Heart left ventricle (tissue), 16 donors: Measurements from ENCODE around the gene INHBE. TPM values are rescaled to one million over a fixed set of nuclear protein-coding genes. Genes with fewer than 3 reads are reported as not detected.
"Not testable (repeated sequence)": the region's sequence is repeated elsewhere in the genome, so short reads cannot be mapped to it uniquely, and the experiment has no call there.

Source experiments
- ATAC-seq, 4 donors: fragments of 200-7000 bp; cut with Tn5 transposase; one replicate each; pipeline ENCODE4 v1.9.1; 2020 to 2022; ENCODE audit warnings: moderate library complexity in 4 of 4, mild to moderate bottlenecking in 3 of 4, moderate number of reproducible peaks in 1 of 4
- DNase-seq, 5 donors: peaks; one replicate each; pipeline ENCODE4 v3.0.0-alpha.2; 2020
- H3K27ac ChIP-seq, 12 donors: fragments of 200-600 bp; sonication (generic) in 4 of 12; one replicate each; pipeline versions ENCODE4 v1.5.0 to v1.8.0; 2016 to 2022; ENCODE audit warnings: mild to moderate bottlenecking in 2 of 12
- H3K27me3 ChIP-seq, 9 donors: fragments of 200-600 bp; sonication (generic) in 2 of 9; one replicate each; pipeline versions ENCODE4 v1.5.1 to v1.8.0; 2016 to 2022; ENCODE audit warnings: mild to moderate bottlenecking in 3 of 9
- H3K36me3 ChIP-seq, 9 donors: fragments of 200-600 bp; sonication (generic) in 2 of 9; one replicate each; pipeline versions ENCODE4 v1.5.0 to v1.8.0; 2018 to 2022; ENCODE audit warnings: mild to moderate bottlenecking in 2 of 9
- H3K4me1 ChIP-seq, 12 donors: fragments of 200-600 bp; sonication (generic) in 4 of 12; one replicate each; pipeline versions ENCODE4 v1.5.0 to v1.8.0; 2016 to 2022; ENCODE audit warnings: mild to moderate bottlenecking in 3 of 12
- H3K4me3 ChIP-seq, 12 donors: fragments of 200-600 bp; sonication (generic) in 4 of 12; one replicate each; pipeline versions ENCODE4 v1.5.0 to v1.8.0; 2017 to 2022; ENCODE audit warnings: mild to moderate bottlenecking in 9 of 12, moderate library complexity in 4 of 12
- H3K9me3 ChIP-seq, 12 donors: fragments of 200-600 bp; sonication (generic) in 4 of 12; one replicate each; pipeline versions ENCODE4 v1.5.0 to v1.8.0; 2016 to 2022; ENCODE audit warnings: mild to moderate bottlenecking in 1 of 12
- POLR2A ChIP-seq, 2 donors: fragments of 450-650 bp; IDR thresholded peaks; one replicate each; pipeline ENCODE4 v1.6.1; 2017; ENCODE audit warnings: antibody characterized with exemption in 2 of 2, mild to moderate bottlenecking in 2 of 2, moderate library complexity in 2 of 2
- WGBS, 4 donors: extraction: QIAGEN DNeasy Blood & Tissue Kit in 2 of 4; methylation state at CpG; one replicate each; pipeline versions ENCODE4 v1.1.5 to v1.1.7; 2013 to 2018; 5-methylcytosine and 5-hydroxymethylcytosine counted together
- intact Hi-C, 10 donors: fragments of 100-400 bp; cut with DNase I; formaldehyde crosslinking; loops; one replicate each; pipeline versions ENCODE4 v1.11.1 to v1.14.2; 2022
- polyA plus RNA-seq, 2 donors: library from polyadenylated mRNA; stranded (reverse); fragments of 200-250 nt; gene quantifications; one replicate each; pipeline ENCODE4 v1.2.3, GENCODE V29; 2013
- total RNA-seq, 9 donors: library from RNA; depleted of rRNA in 2 of 9; stranded (reverse); fragments of >200 nt in 2 of 9; fragmentation: NEBNext Ultra II Directional in 3 of 9; extraction: Animal tissue kit (Norgen Biotek cat#: 25700) in 3 of 9; gene quantifications; one replicate each; pipeline versions ENCODE4 v1.1.0 to v1.2.4, GENCODE V29; 2016 to 2023
- TF ChIP-seq, protein P1 (sequence below), 12 donors: fragments of 200-600 bp; sonication (generic) in 4 of 12; IDR thresholded peaks; one replicate each; pipeline versions ENCODE4 v1.5.0 to v1.8.0; 2018 to 2022; ENCODE audit warnings: antibody characterized with exemption in 12 of 12, mild to moderate bottlenecking in 5 of 12
- donor health status: ischemic (EF 13 %, LVEDD 7.1; RV severe dilation, severe dysfunction).
- donor health status: healthy with polysubstance abuse.
- donor health status: DM: no; HTN: yes; CAD: no.
- donor health status: DM: no; HTN: no; CAD: no.
- donor health status: ischemic (EF 25% LVEDD 6.9; RV normal size, moderate dysfunction).
- donor health status: ischemic (EF 25% LVEDD 5.7; RV mildly dilated, moderate dysfunction).
- donor health status: healthy.
- donor health status: DM: yes; HTN: yes; CAD: no.
- donor health status: ischemic (EF 35%, LVEDD 5.7; RV mildly dilated, moderate dysfunction).
- donor health status: nonischemic (EF 11% LVEDD 7.7; RV severe dilation, severe dysfunction).
- donor health status: DM: yes; HTN: yes; CAD: no.
- donor health status: PGD.
- donor health status: ischemic (EF 29% LVEDD 5.4; RV normal size, mild dysfunction).
- donor health status: nonischemic (EF 23%, LVEDD 6.1; RV moderate dilation, normal function).

Gene INHBE
- total and polyA plus RNA-seq, 11 donors = 0.03 to 0.64 TPM; not detected in 9

DNA sequence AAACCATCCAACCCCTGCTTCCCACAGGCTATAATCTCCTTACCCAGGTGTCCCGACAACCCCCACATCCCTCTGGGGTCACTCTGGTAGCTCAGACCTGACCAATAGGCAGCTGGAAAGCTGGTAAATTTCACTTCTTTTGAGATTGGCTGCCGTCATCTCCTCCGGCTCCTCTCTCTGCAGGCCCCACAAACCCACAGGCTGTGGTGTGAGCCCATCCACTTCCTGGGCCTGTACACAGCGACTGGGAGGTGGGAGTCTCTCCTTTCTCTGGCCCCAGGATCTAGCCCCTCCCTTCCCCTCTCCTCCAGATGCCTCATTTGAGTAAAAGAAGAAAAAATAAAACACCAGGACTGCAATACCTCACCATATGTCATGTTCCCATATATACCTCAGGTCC is 19.8 kb upstream of the INHBE start:
- WGBS, 4 donors = 60 to 67% (median 65%) methylated on average over 4 of the region's 4 CpGs

DNA sequence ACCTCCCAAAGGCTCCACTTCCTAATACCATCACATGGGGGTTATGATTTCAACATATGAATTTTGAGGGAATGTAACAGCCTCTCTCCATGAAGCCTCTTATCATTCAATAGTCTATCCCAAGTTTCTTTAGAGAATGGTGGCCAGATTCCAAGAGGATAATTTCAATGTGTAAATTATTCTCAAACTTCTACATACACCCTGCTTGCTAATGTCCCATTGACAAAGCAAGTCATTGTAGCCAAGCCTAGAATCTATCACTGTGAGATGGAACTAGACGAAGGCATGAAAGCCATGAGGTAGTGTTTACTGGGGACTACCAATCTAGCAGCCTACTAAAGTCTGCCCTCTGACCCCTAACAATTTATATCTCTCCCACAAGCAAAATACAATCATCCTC is 16.7 kb upstream of the INHBE start:
- 89 to 95% (median 91%) methylated on average over 1 of the region's 1 CpG for WGBS, 4 donors
- Histone ChIP-seq H3K4me3 (no peak overlapping the region), H3K27me3 (no peaks in the 10 kb centered on the region), H3K27ac (no peak overlapping the region), H3K9me3 (peaks cover 0 to 11% (median 0%) of the 10 kb centered on the region in 12 donors), H3K4me1 (no peaks in the 10 kb centered on the region), H3K36me3 (no peaks in the 10 kb centered on the region)
- no peak for ATAC-seq
- intact Hi-C loops = no loop called here
- no peak for DNase-seq
- no peak for TF ChIP-seq POLR2A (IDR thresholded peaks at IDR 0.05)
- TF ChIP-seq, protein P1, sequence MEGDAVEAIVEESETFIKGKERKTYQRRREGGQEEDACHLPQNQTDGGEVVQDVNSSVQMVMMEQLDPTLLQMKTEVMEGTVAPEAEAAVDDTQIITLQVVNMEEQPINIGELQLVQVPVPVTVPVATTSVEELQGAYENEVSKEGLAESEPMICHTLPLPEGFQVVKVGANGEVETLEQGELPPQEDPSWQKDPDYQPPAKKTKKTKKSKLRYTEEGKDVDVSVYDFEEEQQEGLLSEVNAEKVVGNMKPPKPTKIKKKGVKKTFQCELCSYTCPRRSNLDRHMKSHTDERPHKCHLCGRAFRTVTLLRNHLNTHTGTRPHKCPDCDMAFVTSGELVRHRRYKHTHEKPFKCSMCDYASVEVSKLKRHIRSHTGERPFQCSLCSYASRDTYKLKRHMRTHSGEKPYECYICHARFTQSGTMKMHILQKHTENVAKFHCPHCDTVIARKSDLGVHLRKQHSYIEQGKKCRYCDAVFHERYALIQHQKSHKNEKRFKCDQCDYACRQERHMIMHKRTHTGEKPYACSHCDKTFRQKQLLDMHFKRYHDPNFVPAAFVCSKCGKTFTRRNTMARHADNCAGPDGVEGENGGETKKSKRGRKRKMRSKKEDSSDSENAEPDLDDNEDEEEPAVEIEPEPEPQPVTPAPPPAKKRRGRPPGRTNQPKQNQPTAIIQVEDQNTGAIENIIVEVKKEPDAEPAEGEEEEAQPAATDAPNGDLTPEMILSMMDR (IDR thresholded peaks at IDR 0.05) = no peak

More for the DNA sequence above, 19.8 kb upstream of the INHBE start:
- Histone ChIP-seq H3K27ac (no peak overlapping the region), H3K4me1 (peaks cover 0 to 7% (median 4%) of the 10 kb centered on the region in 12 donors), H3K36me3 (no peaks in the 10 kb centered on the region), H3K4me3 (no peak overlapping the region), H3K9me3 (no peaks in the 10 kb centered on the region), H3K27me3 (no peaks in the 10 kb centered on the region)
- TF ChIP-seq, protein P1 (IDR thresholded peaks at IDR 0.05) = no peak
- no peak for TF ChIP-seq POLR2A (IDR thresholded peaks at IDR 0.05)
- intact Hi-C loops = no loop called here
- ATAC-seq (no peak), DNase-seq (no peak)

DNA sequence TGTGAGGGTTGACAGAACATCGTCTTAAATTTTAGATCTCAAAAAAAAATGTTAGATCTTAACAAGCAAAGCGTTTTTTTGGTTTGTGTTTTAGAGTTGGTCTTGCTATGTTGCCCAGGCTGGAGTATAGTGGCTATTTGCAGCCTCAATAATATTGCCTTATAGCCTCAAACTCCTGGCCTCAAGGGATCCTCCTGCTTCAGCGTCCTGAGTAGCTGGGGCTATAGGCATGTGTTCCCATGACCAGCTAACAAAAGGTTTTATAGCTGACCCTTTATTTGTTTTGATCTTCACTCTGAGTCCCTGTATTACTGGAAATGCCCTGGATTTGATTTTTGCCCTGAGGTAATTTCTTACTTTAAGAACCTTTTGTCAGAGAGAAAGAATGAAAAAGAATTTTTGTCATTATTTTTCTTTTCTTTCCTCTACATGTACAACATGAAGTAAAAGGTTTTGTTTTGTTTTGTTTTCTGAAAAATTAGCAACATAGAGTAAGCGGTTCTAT is 15.3 kb upstream of the INHBE start:
- intact Hi-C loops = no loop called here

DNA sequence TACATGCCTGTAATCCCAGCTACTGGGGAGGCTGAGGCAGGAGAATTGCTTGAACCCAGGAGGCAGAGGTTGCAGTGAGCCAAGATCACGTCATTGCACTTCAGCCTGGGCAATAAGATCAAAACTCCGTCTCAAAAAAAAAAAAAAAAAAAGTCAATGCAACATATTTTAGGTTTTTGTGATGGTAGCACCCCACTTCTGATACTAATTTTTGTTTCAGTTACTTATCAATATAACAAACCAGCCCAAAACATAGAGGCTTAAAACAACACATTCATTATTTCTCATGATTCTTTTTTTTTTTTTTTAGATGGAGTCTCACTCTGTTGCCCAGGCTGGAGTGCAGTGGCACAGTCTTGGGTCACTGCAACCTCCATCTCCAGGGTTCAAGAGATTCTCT is 13.7 kb upstream of the INHBE start:
- peaks cover 0 to 11% (median 0%) of the 10 kb centered on the region in 12 donors for H3K9me3 ChIP-seq
- H3K36me3 ChIP-seq, H3K4me3 ChIP-seq, H3K4me1 ChIP-seq, ATAC-seq, DNase-seq, intact Hi-C loops, H3K27me3 ChIP-seq, H3K27ac ChIP-seq: not testable (repeated sequence)
- WGBS, 4 donors = 81 to 89% (median 86%) methylated on average over 2 of the region's 2 CpGs

More for the DNA sequence above, 15.3 kb upstream of the INHBE start:
- H3K4me1 ChIP-seq = no peaks in the 10 kb centered on the region
- DNase-seq = no peak
- no peaks in the 10 kb centered on the region for H3K27me3 ChIP-seq
- ATAC-seq = no peak
- H3K9me3 ChIP-seq = peaks cover 0 to 11% (median 0%) of the 10 kb centered on the region in 12 donors
- no peak overlapping the region for H3K4me3 ChIP-seq
- TF ChIP-seq, protein P1 (IDR thresholded peaks at IDR 0.05) = no peak
- no peak for TF ChIP-seq POLR2A (IDR thresholded peaks at IDR 0.05)
- 75 to 86% (median 79%) methylated on average over 4 of the region's 4 CpGs for WGBS, 4 donors
- H3K36me3 ChIP-seq = no peaks in the 10 kb centered on the region
- H3K27ac ChIP-seq = no peak overlapping the region

DNA sequence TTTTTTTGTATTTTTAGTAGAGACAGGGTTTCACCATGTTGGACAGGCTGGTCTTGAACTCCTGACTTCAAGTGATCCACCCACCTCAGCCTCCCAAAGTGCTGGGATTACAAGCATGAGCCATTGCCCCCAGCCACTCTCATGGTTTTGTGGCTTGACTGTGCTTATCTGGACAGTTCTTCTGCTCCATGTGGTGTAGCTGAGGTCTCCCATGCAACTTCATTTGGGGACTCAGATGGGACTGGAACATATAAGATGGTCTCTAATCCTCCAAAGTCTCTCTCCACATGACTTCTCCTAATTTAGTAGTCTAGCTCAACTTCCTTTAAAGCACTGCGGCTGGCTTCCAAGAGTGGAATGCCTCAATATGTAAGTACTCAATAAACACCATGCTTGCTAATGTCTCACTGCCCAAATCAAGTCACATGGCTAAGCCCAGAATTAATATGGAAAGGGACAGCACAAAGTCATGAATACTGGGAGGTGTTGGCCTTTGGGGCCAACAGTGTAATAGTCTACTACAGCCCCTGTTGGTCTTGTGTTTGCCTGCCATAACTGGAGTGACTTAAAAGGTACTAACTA is 13.2 kb upstream of the INHBE start:
- TF ChIP-seq, protein P1 (IDR thresholded peaks at IDR 0.05) = no peak
- no peak for TF ChIP-seq POLR2A (IDR thresholded peaks at IDR 0.05)
- ATAC-seq = no peak
- WGBS, 4 donors = 54 to 100% (median 75%) methylated on average over 1 of the region's 1 CpG

DNA sequence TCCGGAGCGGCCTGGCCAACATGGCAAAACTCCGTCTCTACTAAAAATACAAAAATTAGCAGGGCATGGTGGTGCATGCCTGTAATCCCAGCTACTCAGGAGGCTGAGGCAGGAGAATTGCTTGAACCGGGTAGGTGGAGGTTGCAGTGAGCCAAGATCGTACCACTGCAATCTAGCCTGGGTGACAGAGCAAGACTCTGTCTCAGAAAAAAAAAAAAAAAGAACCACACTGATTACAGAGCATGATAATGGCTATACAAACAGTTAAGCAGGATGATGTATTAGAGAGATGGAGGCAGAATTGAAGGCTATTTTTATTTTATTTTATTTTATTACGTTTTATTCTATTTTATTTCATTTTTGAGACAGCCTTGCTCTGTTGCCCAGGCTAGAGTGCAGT is 10.8 kb upstream of the INHBE start:
- DNase-seq, ATAC-seq, H3K27ac ChIP-seq, H3K36me3 ChIP-seq, H3K4me3 ChIP-seq, H3K27me3 ChIP-seq, H3K4me1 ChIP-seq, intact Hi-C loops: not testable (repeated sequence)
- WGBS, 4 donors = 85 to 87% (median 86%) methylated on average over 6 of the region's 6 CpGs
- peaks cover 0 to 12% (median 0%) of the 10 kb centered on the region in 12 donors for H3K9me3 ChIP-seq

More for the DNA sequence above, 13.2 kb upstream of the INHBE start:
- Histone ChIP-seq H3K27me3 (no peaks in the 10 kb centered on the region), H3K4me3 (no peak overlapping the region), H3K36me3 (no peaks in the 10 kb centered on the region), H3K9me3 (peaks cover 0 to 11% (median 0%) of the 10 kb centered on the region in 12 donors), H3K27ac (no peak overlapping the region), H3K4me1 (no peaks in the 10 kb centered on the region)
- intact Hi-C loops = no loop called here
- DNase-seq = no peak
